GM21723 (cell line): Measurements from ENCODE around the gene PRICKLE1.

Experiments
- ATAC-seq: cut with Tn5 transposase; IDR thresholded peaks from one replicate; pipeline ENCODE4 v1.9.1; 2021; ENCODE audit warnings: mild to moderate bottlenecking, moderate library complexity; ENCODE audit not compliant: unreplicated experiment

The PRICKLE1 gene

DNA sequence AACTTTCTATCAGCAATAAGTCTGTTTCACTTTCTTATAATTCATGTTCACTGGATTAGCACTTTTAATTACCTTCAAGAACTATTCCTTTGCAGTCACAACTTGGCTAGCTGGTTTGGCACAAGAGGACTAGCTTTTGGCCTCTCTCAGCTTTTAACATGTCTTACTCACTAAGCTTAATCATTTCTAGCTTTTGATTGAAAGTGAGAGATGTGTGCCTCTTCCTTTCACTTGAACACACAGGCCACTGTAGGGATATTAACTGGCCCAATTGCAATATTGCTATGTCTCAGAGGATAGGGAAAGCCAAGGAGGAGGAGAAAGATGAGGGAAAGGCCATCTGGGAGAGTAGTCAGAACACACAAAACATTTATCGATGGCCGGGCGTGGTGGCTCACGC lies 92.7 kb downstream of the PRICKLE1 start:
- ATAC-seq, result no peak

DNA sequence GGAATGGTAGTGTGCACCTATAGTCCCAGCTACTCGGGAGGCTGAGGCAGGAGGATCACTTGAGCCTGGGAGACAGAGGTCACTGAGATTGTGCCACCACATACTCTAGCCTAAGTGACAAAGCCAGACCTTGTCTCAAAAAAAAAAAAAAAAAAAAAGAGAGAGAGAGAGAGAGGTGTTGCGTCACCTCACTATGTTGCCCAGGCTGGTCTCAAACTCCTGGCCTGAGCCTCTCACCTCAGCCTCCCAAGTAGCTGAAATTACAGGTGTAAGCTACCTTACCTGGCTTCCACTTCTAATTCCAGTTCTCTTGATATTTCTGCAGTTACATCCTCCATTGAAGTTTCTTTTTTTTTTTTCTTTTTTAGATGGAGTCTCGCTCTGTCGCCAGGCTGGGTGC lies 94.3 kb downstream of the PRICKLE1 start:
- ATAC-seq, result no peak

DNA sequence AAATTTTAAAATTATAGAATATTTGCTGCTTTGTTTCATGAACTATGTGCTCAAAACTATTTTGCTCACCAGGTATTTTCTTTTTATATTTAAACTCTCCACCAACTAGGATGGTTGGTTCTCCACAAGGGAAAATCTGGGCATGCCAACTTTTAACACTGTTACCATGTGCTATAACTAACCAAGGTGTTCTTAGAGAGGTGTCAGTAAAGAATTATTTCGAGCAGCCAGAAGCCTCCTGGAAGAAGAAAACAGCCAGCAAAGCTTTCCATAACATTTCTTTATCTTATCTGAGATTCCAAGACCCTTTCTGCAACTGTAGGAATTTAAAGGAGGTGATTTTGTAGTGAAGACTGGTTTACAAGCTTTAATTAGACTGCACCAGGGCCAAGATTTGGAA lies 97.3 kb downstream of the PRICKLE1 start:
- no peak for ATAC-seq

DNA sequence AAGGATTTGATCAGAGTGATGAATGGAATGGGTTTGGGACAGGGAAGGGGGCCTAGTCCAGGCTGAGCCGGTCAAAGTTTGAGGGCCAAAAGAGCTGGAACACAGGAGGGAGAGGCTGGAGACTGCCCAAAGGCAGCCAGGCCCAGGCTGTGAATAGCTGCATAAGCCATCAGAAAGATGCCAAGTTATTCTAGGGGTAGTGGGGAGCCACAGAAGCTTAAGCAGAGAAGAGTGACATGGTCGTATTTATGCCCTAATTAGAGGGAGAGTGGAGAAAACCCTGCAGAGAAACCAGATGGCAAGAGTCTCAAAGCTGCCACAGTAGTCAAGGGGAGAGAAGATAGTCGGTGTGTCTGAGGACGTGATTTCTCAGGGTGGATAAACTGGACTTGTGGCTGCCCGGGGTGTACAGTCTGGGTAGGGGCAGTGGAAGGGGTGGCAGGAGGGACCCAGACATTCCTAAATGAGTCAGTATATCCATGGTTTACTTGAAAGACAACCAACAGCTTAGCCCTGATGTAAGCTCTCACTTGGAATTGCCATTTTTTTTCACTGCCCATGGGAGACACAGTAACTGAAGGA lies 99.2 kb downstream of the PRICKLE1 start:
- no peak for ATAC-seq

GRCh38 chr12:42486407-42486806 lies 103.1 kb downstream of the PRICKLE1 start:
- no peak for ATAC-seq

- no peak for ATAC-seq
These were observed 103.7 kb downstream of the PRICKLE1 start for GRCh38 chr12:42485823-42486222.

- no peak for ATAC-seq
These were observed 104.5 kb downstream of the PRICKLE1 start for GRCh38 chr12:42484996-42485395.

- peak; percentile 40 for ATAC-seq
These were observed 106.1 kb downstream of the PRICKLE1 start for GRCh38 chr12:42483521-42483790.

GRCh38 chr12:42482748-42483520 lies 106.6 kb downstream of the PRICKLE1 start:
- ATAC-seq, result peak; percentile 83

- peak; percentile 1 for ATAC-seq
These were observed 107.4 kb downstream of the PRICKLE1 start for GRCh38 chr12:42482041-42482747.

- ATAC-seq, result no peak
These were observed 108.2 kb downstream of the PRICKLE1 start for GRCh38 chr12:42481368-42481767.

DNA sequence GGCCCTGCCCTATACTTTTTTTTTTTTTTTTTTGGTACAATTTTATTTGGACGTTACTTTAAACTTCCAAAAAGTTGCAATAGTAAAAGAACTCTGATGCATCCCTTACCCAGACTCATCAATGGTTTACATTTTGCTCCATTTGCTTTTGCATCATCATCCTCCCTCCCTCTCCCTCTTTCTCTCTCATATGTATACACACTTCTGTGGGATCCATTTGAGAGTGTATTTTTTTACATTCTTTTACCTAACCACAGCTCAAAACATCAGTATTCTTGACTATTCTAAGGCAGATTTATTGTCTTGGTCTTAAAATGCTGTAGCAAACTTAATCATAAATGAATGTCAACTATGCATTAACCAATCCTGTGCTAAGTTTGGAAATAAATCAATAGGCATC lies 111.6 kb downstream of the PRICKLE1 start:
- ATAC-seq, result no peak

GRCh38 chr12:42475106-42475505 lies 114.4 kb downstream of the PRICKLE1 start:
- ATAC-seq, result no peak

GRCh38 chr12:42474391-42474790 lies 115.2 kb downstream of the PRICKLE1 start:
- ATAC-seq, result no peak

GRCh38 chr12:42473561-42473960 lies 116.0 kb downstream of the PRICKLE1 start:
- ATAC-seq, result no peak

DNA sequence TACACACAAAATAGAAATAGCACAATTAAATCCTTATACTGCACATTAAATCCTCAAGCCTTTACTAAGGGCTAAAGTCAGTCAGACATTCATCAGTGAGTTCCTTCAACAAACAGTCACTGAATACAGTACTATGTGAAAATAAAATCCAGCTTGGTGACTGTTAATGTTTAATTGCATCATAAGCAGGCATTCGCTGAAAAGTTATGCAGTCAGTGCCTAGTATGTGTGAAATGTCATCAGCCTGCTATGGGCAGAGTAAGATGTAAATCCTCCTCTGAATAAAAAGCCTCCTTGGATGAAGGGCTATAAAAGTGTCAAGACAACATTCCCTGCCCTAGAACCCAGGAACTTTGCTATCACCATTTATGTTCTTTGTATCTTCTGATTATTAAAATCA lies 116.4 kb downstream of the PRICKLE1 start:
- no peak for ATAC-seq

DNA sequence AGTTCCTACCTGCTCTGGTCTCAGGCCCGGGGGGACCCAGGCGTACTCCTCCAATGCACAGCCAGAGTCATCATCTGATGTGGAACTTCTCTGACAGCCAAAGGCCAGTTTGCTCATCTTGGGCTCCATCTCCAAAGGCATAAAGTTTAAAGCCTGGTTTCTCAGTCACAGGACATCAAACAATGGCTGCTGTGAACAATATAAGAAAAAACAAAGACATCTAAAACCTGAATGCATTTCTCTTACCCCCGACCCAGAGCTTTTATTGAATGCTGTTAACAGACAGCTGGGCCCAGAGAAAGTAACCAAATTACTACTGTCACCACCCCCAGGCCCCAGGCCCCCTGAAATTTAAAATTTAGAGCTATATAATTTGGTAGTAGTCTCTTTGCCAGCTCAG lies 117.2 kb downstream of the PRICKLE1 start:
- no peak for ATAC-seq

DNA sequence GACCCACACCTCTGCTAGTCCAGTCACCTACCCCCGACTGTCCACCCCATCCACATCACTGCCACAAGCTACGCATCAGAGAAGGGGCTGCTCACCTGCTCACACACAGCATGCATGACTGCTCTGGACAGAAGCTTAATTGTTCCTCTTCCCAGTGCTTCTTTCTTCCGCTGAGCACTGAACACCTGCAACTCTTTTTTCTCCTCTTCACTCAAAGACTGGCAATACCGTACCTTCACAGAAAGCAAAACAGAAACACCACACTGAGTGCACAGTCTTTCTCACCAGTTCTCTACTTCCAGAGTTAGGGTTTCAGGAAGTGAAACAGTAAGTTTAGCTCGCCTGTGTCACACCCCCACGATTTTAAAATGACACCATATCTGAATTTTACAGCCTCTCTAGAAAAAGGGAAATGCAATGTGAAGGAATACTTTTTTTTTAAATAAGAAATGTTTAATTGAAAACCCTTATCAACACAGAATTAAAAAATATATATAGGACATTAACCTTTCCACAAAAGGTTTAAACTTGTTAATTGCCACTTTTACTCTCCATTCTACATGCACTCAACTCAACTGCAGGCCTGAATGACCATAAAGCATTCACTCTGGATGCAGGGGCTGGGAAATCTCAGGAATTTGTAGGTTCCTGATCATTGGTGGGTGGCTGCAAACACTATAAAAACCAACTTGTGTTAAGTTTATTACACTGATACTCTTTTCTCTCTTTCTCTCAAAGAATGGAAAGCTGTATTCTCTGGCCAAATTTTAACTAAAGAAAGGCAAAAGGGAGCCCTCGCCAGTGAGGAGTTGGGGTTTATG lies 120.0 kb downstream of the PRICKLE1 start:
- peak; percentile 97 for ATAC-seq

DNA sequence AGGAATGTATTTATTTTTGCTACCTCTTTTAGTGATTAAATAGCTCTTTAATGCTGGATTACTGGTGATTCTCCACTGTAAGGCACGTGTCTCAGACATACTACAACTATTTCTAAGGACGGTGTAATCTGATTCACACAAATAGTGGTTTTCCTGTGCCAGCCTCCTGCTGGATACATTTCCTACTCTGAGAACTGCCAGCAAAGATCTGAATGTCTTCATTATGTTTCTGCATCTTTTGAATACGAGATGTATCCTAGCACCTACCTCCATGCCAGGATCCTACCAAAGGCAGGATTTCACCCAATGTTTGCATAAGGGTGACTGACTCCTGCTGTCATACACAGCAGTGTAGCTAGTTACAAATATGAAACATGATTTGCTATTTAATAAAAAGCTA lies 120.6 kb downstream of the PRICKLE1 start:
- peak; percentile 17 for ATAC-seq

DNA sequence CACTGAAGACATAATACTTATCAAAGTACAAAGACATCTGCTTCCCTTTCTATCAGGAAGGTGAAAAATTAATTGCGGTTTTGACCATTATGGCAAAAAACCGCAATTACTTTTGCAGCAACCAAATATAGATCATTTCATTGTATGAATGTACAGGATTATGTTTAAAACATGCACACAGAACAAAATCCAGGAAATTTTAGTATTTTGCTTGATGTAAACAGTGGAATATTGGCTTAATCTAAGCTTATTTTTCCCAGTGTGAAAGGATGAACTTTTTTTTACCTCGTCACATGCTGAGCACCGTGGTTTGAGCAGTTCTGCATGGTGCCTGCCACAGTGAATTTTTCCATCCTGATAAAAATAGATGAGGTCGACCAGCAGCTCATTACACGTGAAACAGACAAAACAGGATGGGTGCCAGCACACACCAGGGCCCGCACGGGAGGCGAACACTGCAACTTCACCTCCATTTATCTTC lies 121.2 kb downstream of the PRICKLE1 start:
- ATAC-seq, result peak; percentile 18

DNA sequence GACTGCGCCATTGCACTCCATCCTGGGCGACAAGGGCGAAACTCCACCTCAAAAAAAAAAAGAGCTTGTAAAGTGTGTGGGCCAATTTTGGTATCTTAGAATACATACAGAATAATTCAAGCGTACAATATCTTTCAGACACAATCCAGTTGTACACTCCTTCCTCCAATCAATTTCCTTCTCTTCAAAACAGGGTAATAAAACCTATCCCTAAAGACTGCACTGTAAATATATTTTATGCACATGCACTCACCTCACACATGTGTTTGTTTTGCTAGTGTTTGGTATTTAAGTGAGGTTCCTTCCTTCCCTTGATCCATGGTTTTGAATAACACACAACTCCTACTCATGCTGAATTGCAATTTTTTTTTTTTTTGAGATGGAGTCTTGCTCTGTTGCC lies 125.9 kb downstream of the PRICKLE1 start:
- no peak for ATAC-seq
